KBM-7 (cell line): Measurements from ENCODE around the gene SLC6A18.

Experiments
- DNase-seq: peaks from one replicate; pipeline ENCODE4 v3.0.0-alpha.2; 2015
- in situ Hi-C: fragments of 300-500 bp; cut with MboI; formaldehyde crosslinking; loops from 2 replicates; pipeline ENCODE4 v1.14.3; 2020; ENCODE audit warnings: low sequenced_read_pairs, low pct_unique_long_range_greater_than_20kb, mixed read lengths

The SLC6A18 gene

GRCh38 chr5:1225081-1225480 is at the start of gene SLC6A18:
Gene SLC6A18, plus strand, starts transcription at chr5:1225381. Its CDS starts 97 bp downstream, at chr5:1225478.
- DNase-seq = no peak
- in situ Hi-C loops = no loop called here

- in situ Hi-C loops = no loop called here
- no peak for DNase-seq
Measured at GRCh38 chr5:1175801-1176472, 49.2 kb upstream of the SLC6A18 start.

GRCh38 chr5:1176473-1177391 is 48.4 kb upstream of the SLC6A18 start:
- DNase-seq = no peak
- in situ Hi-C loops = no loop called here

- DNase-seq = no peak
- in situ Hi-C loops = no loop called here
Measured at GRCh38 chr5:1177826-1178528, 47.2 kb upstream of the SLC6A18 start.

GRCh38 chr5:1178529-1179382 is 46.4 kb upstream of the SLC6A18 start:
- no peak for DNase-seq
- in situ Hi-C loops = no loop called here

- no peak for DNase-seq
- in situ Hi-C loops = no loop called here
Measured at GRCh38 chr5:1179383-1179715, 45.8 kb upstream of the SLC6A18 start.

GRCh38 chr5:1180096-1180495 is 45.1 kb upstream of the SLC6A18 start:
- in situ Hi-C loops = no loop called here
- DNase-seq = no peak

- DNase-seq = no peak
- in situ Hi-C loops = no loop called here
Measured at GRCh38 chr5:1180841-1181271, 44.3 kb upstream of the SLC6A18 start.

GRCh38 chr5:1181451-1182359 is 43.5 kb upstream of the SLC6A18 start:
- no peak for DNase-seq
- in situ Hi-C loops = no loop called here

- DNase-seq = no peak
- in situ Hi-C loops = no loop called here
Measured at GRCh38 chr5:1182360-1182632, 42.9 kb upstream of the SLC6A18 start.

- no peak for DNase-seq
Measured at GRCh38 chr5:1182633-1183423, 42.4 kb upstream of the SLC6A18 start.

GRCh38 chr5:1183424-1184162 is 41.6 kb upstream of the SLC6A18 start:
- in situ Hi-C loops = no loop called here
- DNase-seq = no peak

More at GRCh38 chr5:1182633-1183423, 42.4 kb upstream of the SLC6A18 start:
- in situ Hi-C loops = no loop called here

- in situ Hi-C loops = no loop called here
- no peak for DNase-seq
Measured at GRCh38 chr5:1184163-1184470, 41.1 kb upstream of the SLC6A18 start.

GRCh38 chr5:1184481-1184880 is 40.7 kb upstream of the SLC6A18 start:
- in situ Hi-C loops = no loop called here
- no peak for DNase-seq

GRCh38 chr5:1185038-1185627 is 40.0 kb upstream of the SLC6A18 start:
- in situ Hi-C loops = no loop called here
- DNase-seq = no peak

GRCh38 chr5:1185629-1186350 is 39.4 kb upstream of the SLC6A18 start:
- no peak for DNase-seq
- in situ Hi-C loops = no loop called here
